ENCODE results near the gene OR52B2.

OR52B2 gene

DNA sequence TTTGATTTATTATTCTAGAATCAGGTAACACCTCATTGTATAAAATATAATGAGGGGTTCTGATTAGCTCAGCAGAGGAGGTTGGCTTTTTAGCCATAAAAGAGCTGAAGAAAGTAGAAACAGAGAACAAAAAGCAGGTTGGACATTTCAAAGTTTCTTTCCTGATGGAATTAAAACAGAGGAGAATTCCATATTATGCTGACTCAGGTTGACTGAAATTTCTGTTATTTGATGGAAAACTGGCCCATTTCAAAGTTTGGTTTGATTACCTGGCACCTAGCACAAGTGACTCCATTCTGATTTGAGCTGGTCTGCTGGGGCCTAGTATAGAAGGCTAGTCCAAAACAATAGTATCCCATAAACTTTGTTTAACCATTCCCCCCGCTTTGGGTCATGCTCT is 37.7 kb downstream of the OR52B2 start:
- no peak overlapping the region for H3K4me3 ChIP-seq (ENCODE audit: control insufficient read depth, low read depth, low read length)
- DNase-seq (ENCODE audit: low read depth) = no peak
- TF ChIP-seq, protein P1, sequence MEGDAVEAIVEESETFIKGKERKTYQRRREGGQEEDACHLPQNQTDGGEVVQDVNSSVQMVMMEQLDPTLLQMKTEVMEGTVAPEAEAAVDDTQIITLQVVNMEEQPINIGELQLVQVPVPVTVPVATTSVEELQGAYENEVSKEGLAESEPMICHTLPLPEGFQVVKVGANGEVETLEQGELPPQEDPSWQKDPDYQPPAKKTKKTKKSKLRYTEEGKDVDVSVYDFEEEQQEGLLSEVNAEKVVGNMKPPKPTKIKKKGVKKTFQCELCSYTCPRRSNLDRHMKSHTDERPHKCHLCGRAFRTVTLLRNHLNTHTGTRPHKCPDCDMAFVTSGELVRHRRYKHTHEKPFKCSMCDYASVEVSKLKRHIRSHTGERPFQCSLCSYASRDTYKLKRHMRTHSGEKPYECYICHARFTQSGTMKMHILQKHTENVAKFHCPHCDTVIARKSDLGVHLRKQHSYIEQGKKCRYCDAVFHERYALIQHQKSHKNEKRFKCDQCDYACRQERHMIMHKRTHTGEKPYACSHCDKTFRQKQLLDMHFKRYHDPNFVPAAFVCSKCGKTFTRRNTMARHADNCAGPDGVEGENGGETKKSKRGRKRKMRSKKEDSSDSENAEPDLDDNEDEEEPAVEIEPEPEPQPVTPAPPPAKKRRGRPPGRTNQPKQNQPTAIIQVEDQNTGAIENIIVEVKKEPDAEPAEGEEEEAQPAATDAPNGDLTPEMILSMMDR (IDR thresholded peaks at IDR 0.05; ENCODE audit: control insufficient read depth, insufficient read depth, low read depth, low read length, missing control alignments) = no peak

DNA sequence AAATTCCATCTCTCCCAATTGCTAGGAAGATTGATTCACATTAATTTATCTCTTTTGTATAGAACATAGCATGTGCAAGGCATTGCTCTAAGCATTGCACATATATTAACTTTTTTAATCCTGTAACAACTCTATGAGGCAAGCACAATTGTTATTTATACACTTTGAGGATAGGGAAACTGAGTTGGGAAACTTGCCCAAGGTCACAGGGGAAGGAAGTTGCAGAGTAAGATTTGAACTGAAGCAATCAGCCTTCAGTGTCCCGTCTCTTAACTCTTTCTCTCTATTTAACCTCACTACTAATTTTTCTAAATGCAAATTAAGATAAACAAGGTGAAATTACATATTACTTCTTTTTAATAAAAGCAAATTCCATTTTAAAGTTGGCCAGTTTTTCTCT is 40.5 kb downstream of the OR52B2 start:
- H3K4me3 ChIP-seq (ENCODE audit: control insufficient read depth, low read depth, low read length) = no peak overlapping the region
- TF ChIP-seq, protein P1 (IDR thresholded peaks at IDR 0.05; ENCODE audit: control insufficient read depth, insufficient read depth, low read depth, low read length, missing control alignments) = no peak
- DNase-seq (ENCODE audit: low read depth) = no peak

DNA sequence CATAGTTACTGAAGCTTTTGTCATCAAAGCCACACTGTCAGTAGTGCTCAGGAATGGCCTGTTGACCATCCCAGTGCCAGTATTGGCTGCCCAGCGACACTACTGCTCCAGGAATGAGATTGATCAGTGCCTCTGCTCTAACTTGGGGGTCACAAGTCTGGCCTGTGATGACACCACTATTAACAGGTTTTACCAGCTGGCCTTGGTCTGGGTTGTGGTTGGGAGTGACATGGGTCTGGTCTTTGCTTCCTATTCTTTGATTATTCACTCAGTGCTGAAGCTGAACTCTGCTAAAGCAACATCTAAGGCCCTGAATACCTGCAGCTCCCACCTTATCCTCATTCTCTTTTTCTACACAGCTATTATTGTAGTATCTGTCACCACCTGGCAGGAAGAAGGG is 41.1 kb downstream of the OR52B2 start:
- TF ChIP-seq, protein P1 (IDR thresholded peaks at IDR 0.05; ENCODE audit: control insufficient read depth, insufficient read depth, low read depth, low read length, missing control alignments) = no peak
- DNase-seq (ENCODE audit: low read depth) = no peak
- no peak overlapping the region for H3K4me3 ChIP-seq (ENCODE audit: control insufficient read depth, low read depth, low read length)

DNA sequence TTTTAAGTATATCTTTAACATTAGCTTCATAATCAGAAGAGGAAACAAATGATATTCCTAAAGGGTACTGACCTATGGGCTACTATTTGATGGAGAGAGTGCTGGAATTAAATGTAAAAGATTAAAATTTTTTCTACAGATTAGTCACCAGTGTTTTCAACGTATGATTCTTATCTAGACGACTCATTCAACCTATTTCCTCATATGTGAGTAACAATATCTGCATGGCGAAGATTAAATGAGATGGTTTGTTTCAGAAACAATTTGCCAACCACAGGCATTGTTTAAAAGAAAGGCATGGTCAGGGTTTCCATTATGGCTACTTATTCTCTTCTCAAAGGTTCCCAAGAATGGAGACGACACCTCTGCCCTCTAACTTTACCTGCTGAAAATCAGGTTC is 42.2 kb downstream of the OR52B2 start:
- TF ChIP-seq, protein P1 (IDR thresholded peaks at IDR 0.05; ENCODE audit: control insufficient read depth, insufficient read depth, low read depth, low read length, missing control alignments) = no peak
- H3K4me3 ChIP-seq (ENCODE audit: control insufficient read depth, low read depth, low read length) = no peak overlapping the region
- no peak for DNase-seq (ENCODE audit: low read depth)

DNA sequence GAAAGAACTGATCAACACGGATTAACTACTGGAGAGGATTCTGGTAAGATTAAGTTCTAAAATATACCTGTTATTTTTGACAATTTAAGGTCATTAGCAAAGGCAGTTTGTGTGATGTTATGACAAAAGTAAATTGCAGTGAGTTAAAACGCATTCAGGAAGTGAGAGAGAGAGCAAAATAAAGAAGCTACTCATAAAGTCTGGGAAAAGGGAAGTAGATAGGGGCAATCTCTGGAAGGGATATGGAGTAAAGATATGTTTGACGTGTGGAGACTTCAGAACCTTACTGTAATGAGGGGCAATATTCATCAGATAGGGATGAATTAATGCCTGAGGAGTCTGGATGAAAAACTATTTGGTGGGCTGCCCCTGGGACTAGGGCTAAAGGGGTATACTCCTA is 45.9 kb downstream of the OR52B2 start:
- no peak for DNase-seq (ENCODE audit: low read depth)
- TF ChIP-seq, protein P1 (IDR thresholded peaks at IDR 0.05; ENCODE audit: control insufficient read depth, insufficient read depth, low read depth, low read length, missing control alignments) = no peak
- H3K4me3 ChIP-seq (ENCODE audit: control insufficient read depth, low read depth, low read length) = no peak overlapping the region
